Stimulated activated CD8-positive, alpha-beta memory T cell treated with anti-CD3 and anti-CD28 coated beads, Interleukin-15, amount 100 ng/mL, for 1 hour (primary cell): ENCODE data around the gene ST8SIA2.

Experiments used
- DNase-seq: peaks from one replicate; pipeline ENCODE4 v3.0.0-alpha.2; 2020; ENCODE audit warnings: low read depth

Gene ST8SIA2

GRCh38 chr15:92494806-92495336, 101.2 kb downstream of the ST8SIA2 start:
- no peak for DNase-seq

- DNase-seq = no peak
These were observed 101.8 kb downstream of the ST8SIA2 start for GRCh38 chr15:92495446-92495845.

DNA sequence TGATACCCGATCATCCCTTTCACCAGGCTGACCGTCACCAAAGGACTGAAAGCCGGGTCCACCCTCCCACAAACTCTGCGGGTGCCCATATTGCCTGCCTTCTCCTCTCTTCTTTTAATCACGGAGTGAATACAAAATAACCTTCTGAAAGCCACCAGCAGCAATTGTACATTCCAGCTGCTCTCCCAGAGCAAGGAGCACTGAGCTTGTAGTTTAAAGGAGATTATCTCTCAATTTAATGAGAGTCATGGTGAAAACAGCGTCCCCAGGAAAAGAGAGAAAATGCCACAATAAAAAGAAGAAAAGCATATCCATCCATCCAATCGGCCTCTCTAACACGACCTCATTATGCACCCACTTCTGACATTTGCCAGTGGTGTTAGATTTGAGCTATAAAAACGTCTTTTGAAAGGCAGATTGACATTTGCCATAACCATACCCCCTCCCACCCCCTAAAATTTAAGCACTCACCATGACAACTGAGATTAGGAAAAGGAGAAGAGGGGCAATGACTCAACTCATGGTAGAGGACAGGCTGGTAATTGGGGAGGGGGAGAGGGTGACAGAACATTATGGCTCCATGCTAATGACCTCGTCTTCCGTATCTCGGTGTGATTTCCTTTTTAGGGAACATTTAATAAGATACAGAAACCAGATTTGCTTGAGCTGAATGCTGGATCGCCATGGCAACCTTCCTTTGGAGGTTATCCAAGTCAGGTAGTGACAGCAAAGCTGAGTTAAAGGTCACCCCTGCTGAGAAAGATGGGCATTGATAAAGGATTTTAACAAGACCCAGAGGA, 106.2 kb downstream of the ST8SIA2 start:
- no peak for DNase-seq

GRCh38 chr15:92502336-92502735, 108.7 kb downstream of the ST8SIA2 start:
- no peak for DNase-seq

DNA sequence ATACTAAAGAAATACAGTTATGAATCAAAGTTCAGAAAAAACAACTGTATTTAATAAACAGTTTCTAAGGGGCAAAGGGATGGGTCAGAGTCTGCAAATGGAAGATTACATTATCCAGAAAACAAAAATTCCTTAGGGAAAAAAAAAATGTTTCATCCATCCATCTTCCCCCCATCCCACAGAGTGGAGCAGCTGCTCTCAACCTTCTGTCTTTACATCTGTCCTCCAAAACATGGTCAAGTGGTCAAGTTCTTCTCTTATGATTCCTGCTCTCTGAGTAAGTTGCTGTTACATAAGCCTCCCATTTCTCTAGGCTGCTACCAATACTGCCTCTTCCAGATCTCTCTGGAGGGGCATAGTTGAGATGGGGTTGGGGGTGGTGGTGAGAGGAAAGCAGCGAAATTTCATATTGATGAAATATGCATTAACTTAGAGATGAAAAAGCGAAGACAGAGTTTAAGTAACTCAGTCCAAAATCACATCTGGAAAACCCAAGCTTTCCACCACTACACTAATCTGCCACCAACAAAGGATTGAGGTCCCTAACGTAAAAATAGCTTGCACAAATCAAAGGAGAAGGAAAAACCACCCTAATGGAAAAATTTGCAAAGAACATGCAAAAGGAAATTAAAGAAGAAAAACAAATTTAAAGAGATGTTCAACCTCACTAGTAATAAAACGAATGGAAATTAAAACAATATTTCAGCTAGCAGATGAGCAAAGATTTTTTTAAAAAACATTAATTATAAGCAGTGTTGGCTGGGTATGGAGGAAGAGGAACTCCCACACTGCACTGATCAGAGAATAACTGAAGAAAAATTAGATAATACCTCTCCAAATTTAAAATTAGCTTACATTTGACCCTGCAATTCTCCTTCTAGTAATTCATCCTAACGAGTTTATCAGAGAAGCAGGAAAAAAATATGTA, 109.5 kb downstream of the ST8SIA2 start:
- no peak for DNase-seq

DNA sequence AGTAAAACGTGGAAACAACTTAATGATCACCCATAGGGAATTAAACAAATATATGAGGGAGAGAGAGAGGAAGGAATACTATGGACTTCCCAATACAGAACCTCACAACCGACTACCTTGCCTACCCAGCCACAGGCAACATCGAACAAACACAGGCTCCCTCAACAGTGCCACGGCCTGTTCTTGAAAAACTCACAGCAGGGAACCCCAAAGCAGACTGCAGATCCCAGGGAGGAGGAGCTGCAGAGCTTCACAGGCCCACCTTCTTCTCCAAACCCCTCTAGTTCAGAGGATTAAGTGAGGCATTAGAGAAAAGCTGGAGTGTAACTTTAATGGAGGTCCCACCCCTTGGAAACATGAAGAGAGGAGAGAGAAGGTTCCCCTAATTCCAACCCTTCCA, 110.2 kb downstream of the ST8SIA2 start:
- no peak for DNase-seq

DNA sequence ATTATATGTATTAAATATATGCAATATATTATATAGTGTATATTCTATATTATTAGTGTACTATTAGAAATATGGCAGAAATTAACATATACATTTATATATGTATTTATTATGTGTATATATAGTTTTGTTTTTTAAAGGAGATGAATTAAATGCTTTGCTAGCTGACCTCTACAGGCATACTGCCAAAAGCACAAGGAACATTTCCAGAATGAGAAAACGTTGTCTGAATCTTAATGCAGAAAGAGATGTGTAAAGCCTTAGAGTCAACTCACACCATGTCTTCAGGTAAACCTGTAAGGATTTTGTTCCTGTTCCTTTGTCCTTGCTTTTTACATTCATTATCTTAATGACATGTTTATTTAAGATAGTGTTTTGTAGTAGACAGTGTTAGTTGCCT, 111.9 kb downstream of the ST8SIA2 start:
- DNase-seq = no peak

DNA sequence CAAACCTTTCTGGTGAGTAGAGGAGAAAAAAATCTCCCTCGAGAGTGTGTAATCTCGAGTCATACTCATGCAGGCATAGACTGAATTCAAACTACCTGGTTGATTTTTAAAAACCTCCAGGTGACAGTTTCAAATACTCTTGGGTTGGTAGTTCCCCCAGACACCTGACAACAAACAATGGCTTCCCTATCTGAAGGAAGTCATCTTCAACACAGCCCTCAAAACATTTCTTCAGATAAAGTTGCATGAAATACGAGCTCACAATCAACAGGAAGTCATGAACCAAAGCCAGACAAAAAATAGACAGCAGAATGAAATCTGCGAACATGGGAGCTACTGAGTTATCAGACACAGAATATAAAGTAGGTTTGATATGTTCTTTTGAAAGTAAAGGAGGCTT, 112.8 kb downstream of the ST8SIA2 start:
- no peak for DNase-seq

GRCh38 chr15:92510163-92510882, 116.6 kb downstream of the ST8SIA2 start:
- DNase-seq = no peak
